IMR-90 (cell line): ENCODE measurements around the gene FBXW7. TPM values are rescaled to one million over a fixed set of nuclear protein-coding genes. Genes with fewer than 3 reads are reported as not detected.

Experiments
- ATAC-seq: fragments of 200-7000 bp; cut with Tn5 transposase; 2 replicates; pipeline ENCODE4 v1.9.1; 2020; ENCODE audit warnings: low read depth, mild to moderate bottlenecking, moderate library complexity
- BruUV-seq: library from RNA; stranded (reverse); fragments of 400-500 nt; replicated peaks from 2 replicates; lab custom pipeline; 2021; lab: Mats Ljungman, UMichigan
- CTCF ChIA-PET: fragments of 300-600 bp; formaldehyde crosslinking; extraction: SDS; loops from one replicate; lab custom pipeline; 2021; ENCODE audit warnings: antibody characterized with exemption; lab: Yijun Ruan, JAX
- POLR2A ChIA-PET: fragments of 300-600 bp; sonication (Branson Sonifier 250); formaldehyde crosslinking; loops from one replicate; lab custom pipeline; 2022; ENCODE audit warnings: antibody characterized with exemption; ENCODE audit not compliant: unreplicated experiment; lab: Charles Lee
- DNase-seq: peaks from one replicate; pipeline ENCODE4 v3.0.0; 2013
- H2AFZ ChIP-seq: replicated peaks from 2 replicates; pipeline ENCODE3; 2013; ENCODE audit warnings: low read length, mild to moderate bottlenecking; ENCODE audit not compliant: poor library complexity
- H2AK5ac ChIP-seq: 2 replicates; pipeline ENCODE4 v1.6.1; 2013; ENCODE audit warnings: low read depth, low read length, inconsistent platforms
- H2AK9ac ChIP-seq: replicated peaks from 2 replicates; pipeline ENCODE3; 2013; ENCODE audit warnings: mild to moderate bottlenecking, low read depth, low read length, moderate library complexity; ENCODE audit not compliant: poor library complexity
- H2BK120ac ChIP-seq: 2 replicates; pipeline ENCODE4 v1.6.1; 2013; ENCODE audit warnings: low read depth, low read length, inconsistent platforms
- H2BK15ac ChIP-seq: 3 replicates; pipeline ENCODE4 v1.6.1; 2013; ENCODE audit warnings: low read depth, low read length, inconsistent platforms
- H2BK20ac ChIP-seq: 2 replicates; pipeline ENCODE4 v1.6.1; 2013; ENCODE audit warnings: low read depth, mild to moderate bottlenecking, inconsistent platforms, low read length, moderate library complexity
- H2BK5ac ChIP-seq: 2 replicates; pipeline ENCODE4 v1.6.1; 2013; ENCODE audit warnings: mild to moderate bottlenecking, low read depth, low read length, inconsistent platforms; ENCODE audit not compliant: poor library complexity, severe bottlenecking
- H3K14ac ChIP-seq: replicated peaks from 2 replicates; pipeline ENCODE4 v1.6.1; 2013; ENCODE audit warnings: low read depth, low read length, inconsistent platforms
- H3K18ac ChIP-seq: 2 replicates; pipeline ENCODE4 v1.6.1; 2013; ENCODE audit warnings: low read depth, low read length, control low read depth
- H3K23ac ChIP-seq: 2 replicates; pipeline ENCODE4 v1.6.1; 2013; ENCODE audit warnings: low read depth, low read length, inconsistent platforms
- H3K27ac ChIP-seq: 2 replicates; pipeline ENCODE4 v1.5.1; 2013; ENCODE audit warnings: mild to moderate bottlenecking, control low read depth, low read length; ENCODE audit not compliant: insufficient read depth
- H3K27me3 ChIP-seq: 2 replicates; pipeline ENCODE4 v1.6.1; 2013; ENCODE audit warnings: low read length; ENCODE audit not compliant: control insufficient read depth, insufficient read depth
- H3K36me3 ChIP-seq: 2 replicates; pipeline ENCODE4 v1.6.1; 2013; ENCODE audit warnings: low read length, mixed read lengths; ENCODE audit not compliant: control insufficient read depth, insufficient read depth
- H3K4ac ChIP-seq: 2 replicates; pipeline ENCODE4 v1.6.1; 2013; ENCODE audit warnings: low read depth, low read length, inconsistent platforms
- H3K4me1 ChIP-seq: 2 replicates; pipeline ENCODE4 v1.6.1; 2013; ENCODE audit warnings: low read length, mixed read lengths; ENCODE audit not compliant: control insufficient read depth, insufficient read depth
- H3K4me2 ChIP-seq: 2 replicates; pipeline ENCODE4 v1.6.1; 2013; ENCODE audit warnings: low read depth, mild to moderate bottlenecking, control low read depth, low read length, moderate library complexity
- H3K4me3 ChIP-seq: 2 replicates; pipeline ENCODE4 v1.5.1; 2013; ENCODE audit warnings: low read depth, mild to moderate bottlenecking, control low read depth, low read length, moderate library complexity; ENCODE audit not compliant: insufficient read depth
- H3K56ac ChIP-seq: 2 replicates; pipeline ENCODE4 v1.6.1; 2013; ENCODE audit warnings: low read length, inconsistent platforms; ENCODE audit not compliant: insufficient read depth; ENCODE audit errors: extremely low read depth
- H3K79me1 ChIP-seq, 2 experiments: 2 replicates each; pipeline ENCODE4 v1.6.1; 2013; ENCODE audit warnings: low read length in 2 of 2, inconsistent platforms in 1 of 2, low read depth in 1 of 2
- H3K9ac ChIP-seq: 2 replicates; pipeline ENCODE4 v1.6.1; 2013; ENCODE audit warnings: low read depth, low read length, control low read depth
- H3K9me1 ChIP-seq: 2 replicates; pipeline ENCODE4 v1.6.1; 2013; ENCODE audit warnings: low read length, inconsistent platforms; ENCODE audit not compliant: insufficient read depth
- H3K9me3 ChIP-seq: 2 replicates; pipeline ENCODE4 v1.6.1; 2013; ENCODE audit warnings: low read length; ENCODE audit not compliant: control insufficient read depth, insufficient read depth
- H4K20me1 ChIP-seq: 2 replicates; pipeline ENCODE4 v1.6.1; 2013; ENCODE audit warnings: low read length, inconsistent platforms; ENCODE audit not compliant: insufficient read depth
- H4K5ac ChIP-seq: 2 replicates; pipeline ENCODE4 v1.6.1; 2013; ENCODE audit warnings: mild to moderate bottlenecking, low read depth, low read length, control low read depth
- H4K8ac ChIP-seq, 2 experiments: 2 replicates each; pipeline ENCODE4 v1.6.1; 2013; ENCODE audit warnings: low read depth in 2 of 2, low read length in 2 of 2, control low read depth in 1 of 2, inconsistent platforms in 1 of 2
- H4K91ac ChIP-seq: 2 replicates; pipeline ENCODE4 v1.6.1; 2013; ENCODE audit warnings: low read depth, low read length, inconsistent platforms; ENCODE audit not compliant: insufficient read depth
- CEBPB ChIP-seq: IDR thresholded peaks from 2 replicates; pipeline ENCODE4 v1.6.1; 2012; ENCODE audit warnings: low read depth, low read length, improper control_type of control experiment
- MAZ ChIP-seq: IDR thresholded peaks from 2 replicates; pipeline ENCODE4 v1.6.1; 2012; ENCODE audit warnings: low read depth, mild to moderate bottlenecking, low read length, improper control_type of control experiment, moderate library complexity, borderline replicate concordance
- MXI1 ChIP-seq: IDR thresholded peaks from 2 replicates; pipeline ENCODE4 v1.6.1; 2012; ENCODE audit warnings: low read depth, mild to moderate bottlenecking, low read length, moderate library complexity, borderline replicate concordance
- RAD21 ChIP-seq: IDR thresholded peaks from 2 replicates; pipeline ENCODE4 v1.6.1; 2012; ENCODE audit warnings: low read length, improper control_type of control experiment
- RCOR1 ChIP-seq: IDR thresholded peaks from 2 replicates; pipeline ENCODE4 v1.6.1; 2012; ENCODE audit warnings: mild to moderate bottlenecking, low read length, improper control_type of control experiment; ENCODE audit not compliant: insufficient replicate concordance
- SMC3 ChIP-seq: fragments of 150-350 bp; IDR thresholded peaks from 2 replicates; pipeline ENCODE4 v1.6.1; 2016; ENCODE audit warnings: low read depth, mild to moderate bottlenecking, antibody characterized with exemption, low read length, moderate library complexity
- WGBS, 2 experiments: methylation state at CpG; one replicate each; pipeline versions ENCODE4 v1.1.5 to v1.1.7; 2013; ENCODE audit warnings: missing lambda C conversion rate in 2 of 2; ENCODE audit not compliant: insufficient read length in 1 of 2; ENCODE audit errors: extremely low coverage in 2 of 2; 5-methylcytosine and 5-hydroxymethylcytosine counted together
- dilution Hi-C: fragments of 300-500 bp; cut with HindIII; formaldehyde crosslinking; loops from one replicate; pipeline ENCODE4 v1.14.3; 2018; ENCODE audit warnings: low sequenced_read_pairs; ENCODE audit not compliant: unreplicated experiment
- in situ Hi-C: fragments of 300-500 bp; cut with MboI; formaldehyde crosslinking; loops from 3 replicates; pipeline ENCODE4 v1.14.3; 2019; ENCODE audit warnings: low sequenced_read_pairs, inconsistent platforms, mixed read lengths
- intact Hi-C: fragments of 100-400 bp; cut with micrococcal nuclease; formaldehyde crosslinking; loops from 2 replicates; pipeline ENCODE4 v1.10.0; 2022
- polyA plus RNA-seq, 3 experiments: library from polyadenylated mRNA; depleted of rRNA; stranded (reverse); fragments of >200 nt; gene quantifications; 2 replicates each; pipeline ENCODE4 v1.2.3, GENCODE V29; 2012; ENCODE audit warnings: low replicate concordance in 1 of 3
- total RNA-seq: library from RNA; depleted of rRNA; stranded (reverse); fragments of >200 nt; gene quantifications from 2 replicates; pipeline ENCODE4 v1.2.3, GENCODE V29; 2012
- TF ChIP-seq, protein P1 (sequence below): fragments of 150-350 bp; IDR thresholded peaks from 2 replicates; pipeline ENCODE4 v1.6.1; 2017; ENCODE audit warnings: mild to moderate bottlenecking, antibody characterized with exemption, low read length, low read depth
- TF ChIP-seq, protein P2 (sequence below): conservative IDR thresholded peaks from 2 replicates; pipeline ENCODE4 v1.5.1; 2012; ENCODE audit warnings: mild to moderate bottlenecking, low read depth, low read length, improper control_type of control experiment

FBXW7 gene
- total and polyA plus RNA-seq, 2 of the 4 experiments (the other 2 are of a cell fraction), result 7.2 to 27.4 TPM

DNA sequence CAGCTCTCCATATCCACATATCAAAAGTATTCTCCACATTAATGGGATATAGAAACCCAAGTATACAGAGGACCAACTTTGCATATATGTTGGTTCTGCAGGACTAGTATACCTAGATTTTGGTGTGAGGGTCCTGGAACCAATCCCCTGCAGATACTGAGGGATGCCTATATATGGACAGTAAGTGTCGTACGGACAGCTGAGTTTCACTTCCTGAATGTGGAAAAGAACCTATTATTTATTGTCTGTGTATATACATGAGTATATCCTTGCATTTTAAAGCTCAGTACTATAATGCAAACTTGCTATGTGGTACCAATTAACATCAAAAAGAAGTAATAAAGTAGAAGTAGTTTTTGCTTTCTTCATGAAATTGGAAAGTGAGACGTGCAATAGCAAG is 101.9 kb downstream of the FBXW7 start:
- Histone ChIP-seq H2BK120ac (no peak overlapping the region), H2AK9ac (no peak overlapping the region), H3K23ac (no peak overlapping the region), H2BK15ac (no peak overlapping the region), H3K27me3 (no peaks in the 10 kb centered on the region), H3K9me3 (no peaks in the 10 kb centered on the region), H3K36me3 (no peaks in the 10 kb centered on the region), H3K18ac (no peak overlapping the region), H4K20me1 (no peaks in the 10 kb centered on the region), H3K9ac (no peak overlapping the region), H3K9me1 (no peaks in the 10 kb centered on the region; the same call in 1 of the 2 replicates), H3K56ac (no peak overlapping the region), H2AK5ac (no peak overlapping the region), H3K14ac (no peak overlapping the region), H4K91ac (no peak overlapping the region), H3K4me3 (no peak overlapping the region), H3K79me1 (peaks cover 19 to 21% of the 10 kb centered on the region in 2 experiments), H3K4me1 (peaks cover 4% of the 10 kb centered on the region), H4K5ac (no peak overlapping the region), H3K4me2 (no peak overlapping the region), H4K8ac (no peak overlapping the region), H3K4ac (no peak overlapping the region), H2BK5ac (no peak overlapping the region), H3K27ac (no peak overlapping the region), H2AFZ (no peak overlapping the region), H2BK20ac (no peak overlapping the region)
- no CpG with 5 or more reads among the region's 3 CpGs for WGBS, 2 experiments
- in situ Hi-C loops (no loop called here), intact Hi-C loops (no loop called here), dilution Hi-C loops (no loop called here)
- ChIA-PET CTCF (no interaction called here), POLR2A (no interaction called here)
- DNase-seq, result no peak
- no TSS peak for BruUV-seq
- no peak for TF ChIP-seq RAD21
- TF ChIP-seq, protein P1, sequence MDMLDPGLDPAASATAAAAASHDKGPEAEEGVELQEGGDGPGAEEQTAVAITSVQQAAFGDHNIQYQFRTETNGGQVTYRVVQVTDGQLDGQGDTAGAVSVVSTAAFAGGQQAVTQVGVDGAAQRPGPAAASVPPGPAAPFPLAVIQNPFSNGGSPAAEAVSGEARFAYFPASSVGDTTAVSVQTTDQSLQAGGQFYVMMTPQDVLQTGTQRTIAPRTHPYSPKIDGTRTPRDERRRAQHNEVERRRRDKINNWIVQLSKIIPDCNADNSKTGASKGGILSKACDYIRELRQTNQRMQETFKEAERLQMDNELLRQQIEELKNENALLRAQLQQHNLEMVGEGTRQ, result no peak
- TF ChIP-seq CEBPB, result no peak
- no peak for TF ChIP-seq MAZ
- no peak for TF ChIP-seq SMC3
- TF ChIP-seq, protein P2, sequence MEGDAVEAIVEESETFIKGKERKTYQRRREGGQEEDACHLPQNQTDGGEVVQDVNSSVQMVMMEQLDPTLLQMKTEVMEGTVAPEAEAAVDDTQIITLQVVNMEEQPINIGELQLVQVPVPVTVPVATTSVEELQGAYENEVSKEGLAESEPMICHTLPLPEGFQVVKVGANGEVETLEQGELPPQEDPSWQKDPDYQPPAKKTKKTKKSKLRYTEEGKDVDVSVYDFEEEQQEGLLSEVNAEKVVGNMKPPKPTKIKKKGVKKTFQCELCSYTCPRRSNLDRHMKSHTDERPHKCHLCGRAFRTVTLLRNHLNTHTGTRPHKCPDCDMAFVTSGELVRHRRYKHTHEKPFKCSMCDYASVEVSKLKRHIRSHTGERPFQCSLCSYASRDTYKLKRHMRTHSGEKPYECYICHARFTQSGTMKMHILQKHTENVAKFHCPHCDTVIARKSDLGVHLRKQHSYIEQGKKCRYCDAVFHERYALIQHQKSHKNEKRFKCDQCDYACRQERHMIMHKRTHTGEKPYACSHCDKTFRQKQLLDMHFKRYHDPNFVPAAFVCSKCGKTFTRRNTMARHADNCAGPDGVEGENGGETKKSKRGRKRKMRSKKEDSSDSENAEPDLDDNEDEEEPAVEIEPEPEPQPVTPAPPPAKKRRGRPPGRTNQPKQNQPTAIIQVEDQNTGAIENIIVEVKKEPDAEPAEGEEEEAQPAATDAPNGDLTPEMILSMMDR, result no peak
- no peak for TF ChIP-seq RCOR1
- no peak for TF ChIP-seq MXI1
- ATAC-seq, result no peak
